H1 (cell line): Measurements from ENCODE around the gene TBC1D9. TPM values are rescaled to one million over a fixed set of nuclear protein-coding genes. Genes with fewer than 3 reads are reported as not detected.

Source experiments
- RFX5 ChIP-seq: IDR thresholded peaks from 2 replicates; pipeline ENCODE4 v1.6.1; 2011; ENCODE audit warnings: low read depth, low read length, improper control_type of control experiment, borderline replicate concordance
- polyA plus RNA-seq, 7 experiments: library from polyadenylated mRNA; depleted of rRNA in 3 of 7; stranded (reverse) in 5 of 7; unstranded in 2 of 7; fragments of >200 nt in 5 of 7; fragments of 200-250 nt in 2 of 7; gene quantifications; 1 replicate in 5 of 7; 2 replicates in 1 of 7; 4 replicates in 1 of 7; pipeline versions ENCODE4 v1.2.1 to v1.2.3, GENCODE V29; 2011 to 2013; ENCODE audit warnings: missing spikeins in 2 of 7, mixed read lengths in 2 of 7
- total RNA-seq: library from RNA; stranded (reverse); fragmentation: NEBNext Ultra II Directional; extraction: Animal tissue kit (Norgen Biotek cat#: 25700); gene quantifications from 2 replicates; pipeline ENCODE4 v1.2.1, GENCODE V29; 2021

Gene TBC1D9
- total and polyA plus RNA-seq, 2 of the 8 experiments (the other 6 are each of a cell fraction or from before 2014, with no cell fraction given), result 0.94 to 1.0 TPM

DNA sequence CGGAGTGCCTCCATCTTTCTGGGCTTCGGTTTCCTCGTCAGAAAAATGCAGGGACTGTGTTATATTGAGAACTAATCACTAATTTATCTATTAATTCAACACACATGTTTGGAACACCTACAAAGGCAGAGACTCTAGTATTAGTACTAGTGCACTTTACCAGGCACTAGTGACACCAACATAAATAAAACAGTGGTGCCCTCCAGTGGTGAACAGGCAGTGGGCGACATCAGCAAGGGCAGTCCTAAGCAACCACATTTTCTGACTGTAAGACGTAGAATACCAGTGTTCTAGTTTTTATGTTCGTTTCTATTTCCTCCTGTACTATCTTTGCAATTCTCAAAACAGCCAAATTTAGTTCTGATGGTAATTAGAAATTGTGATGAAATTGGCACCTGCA lies 118.3 kb downstream of the TBC1D9 start (continued):
- no peak for TF ChIP-seq RFX5
